Kidney epithelial cell (primary cell): ENCODE results near the gene VMP1. TPM values are rescaled to one million over a fixed set of nuclear protein-coding genes. Genes with fewer than 3 reads are reported as not detected.
"Not testable (repeated sequence)": the region's sequence is repeated elsewhere in the genome, so short reads cannot be mapped to it uniquely, and the experiment has no call there.

Experiments
- DNase-seq: peaks from one replicate; pipeline ENCODE4 v3.0.0-alpha.2; 2010; ENCODE audit warnings: low read depth
- H3K27me3 ChIP-seq: 2 replicates; pipeline ENCODE4 v1.6.0; 2011; ENCODE audit warnings: low read length; ENCODE audit not compliant: control insufficient read depth, insufficient read depth
- H3K36me3 ChIP-seq: 2 replicates; pipeline ENCODE4 v1.5.1; 2011; ENCODE audit warnings: low read length; ENCODE audit not compliant: control insufficient read depth, insufficient read depth
- H3K4me3 ChIP-seq: 2 replicates; pipeline ENCODE4 v1.5.1; 2011; ENCODE audit warnings: low read depth, mild to moderate bottlenecking, control low read depth, low read length
- total RNA-seq: library from RNA; depleted of rRNA; stranded (reverse); fragments of >200 nt; gene quantifications from 2 replicates; pipeline ENCODE4 v1.2.3, GENCODE V29; 2015
- TF ChIP-seq, protein P1 (sequence below): IDR thresholded peaks from 2 replicates; pipeline ENCODE4 v1.5.1; 2011; ENCODE audit warnings: mild to moderate bottlenecking, moderate library complexity, low read length, control low read depth, inconsistent platforms; ENCODE audit not compliant: insufficient read depth, poor library complexity, severe bottlenecking

VMP1 gene
- total RNA-seq, 1 donor from 2014 or later = 224 TPM

DNA sequence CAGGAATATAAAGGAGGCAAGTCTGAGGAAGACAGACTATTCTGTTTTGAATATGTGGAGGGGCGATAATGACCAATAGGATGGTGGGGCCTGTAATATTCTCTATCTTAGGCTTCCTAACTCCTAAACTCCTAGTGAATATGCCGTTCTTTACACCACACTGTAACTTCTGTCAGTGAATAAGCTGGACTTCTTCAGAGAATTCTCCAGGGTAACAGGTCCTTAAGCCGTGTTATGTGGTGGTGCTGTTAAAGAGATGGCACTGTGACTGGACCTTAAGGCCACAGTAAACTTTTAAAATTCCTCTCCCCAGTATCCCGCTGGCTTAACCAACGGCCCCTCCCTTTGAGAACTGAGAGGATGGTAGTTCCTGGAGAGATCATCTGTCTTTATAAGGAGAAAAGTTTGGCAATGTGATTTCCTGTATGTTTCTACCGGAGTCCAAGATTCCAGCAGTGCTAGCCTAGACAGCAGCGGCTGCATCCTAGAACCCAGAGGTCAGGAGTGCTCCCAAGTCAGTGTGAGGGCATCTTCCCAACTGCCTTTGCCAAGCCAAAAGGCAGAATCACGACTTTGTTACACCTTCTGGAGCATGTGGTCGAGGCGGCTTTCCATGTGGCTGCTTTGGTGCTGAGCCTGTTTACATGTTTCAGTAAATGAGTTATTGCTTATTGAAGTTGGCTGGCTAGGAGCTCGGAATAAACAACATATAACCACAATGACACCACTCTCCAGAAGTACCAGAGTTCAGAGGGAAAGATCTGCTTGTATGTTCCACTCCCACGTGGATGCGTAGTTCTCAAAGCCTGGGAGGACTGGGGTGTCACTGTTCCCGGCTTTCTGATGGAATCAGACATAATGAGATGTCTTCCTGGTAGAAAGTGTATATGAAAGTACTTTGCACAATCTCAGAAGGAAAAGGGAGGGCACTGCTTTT, 144.3 kb downstream of the VMP1 start:
- Histone ChIP-seq H3K36me3 (no peaks in the 10 kb centered on the region), H3K4me3 (no peak overlapping the region), H3K27me3 (no peaks in the 10 kb centered on the region)
- TF ChIP-seq, protein P1, sequence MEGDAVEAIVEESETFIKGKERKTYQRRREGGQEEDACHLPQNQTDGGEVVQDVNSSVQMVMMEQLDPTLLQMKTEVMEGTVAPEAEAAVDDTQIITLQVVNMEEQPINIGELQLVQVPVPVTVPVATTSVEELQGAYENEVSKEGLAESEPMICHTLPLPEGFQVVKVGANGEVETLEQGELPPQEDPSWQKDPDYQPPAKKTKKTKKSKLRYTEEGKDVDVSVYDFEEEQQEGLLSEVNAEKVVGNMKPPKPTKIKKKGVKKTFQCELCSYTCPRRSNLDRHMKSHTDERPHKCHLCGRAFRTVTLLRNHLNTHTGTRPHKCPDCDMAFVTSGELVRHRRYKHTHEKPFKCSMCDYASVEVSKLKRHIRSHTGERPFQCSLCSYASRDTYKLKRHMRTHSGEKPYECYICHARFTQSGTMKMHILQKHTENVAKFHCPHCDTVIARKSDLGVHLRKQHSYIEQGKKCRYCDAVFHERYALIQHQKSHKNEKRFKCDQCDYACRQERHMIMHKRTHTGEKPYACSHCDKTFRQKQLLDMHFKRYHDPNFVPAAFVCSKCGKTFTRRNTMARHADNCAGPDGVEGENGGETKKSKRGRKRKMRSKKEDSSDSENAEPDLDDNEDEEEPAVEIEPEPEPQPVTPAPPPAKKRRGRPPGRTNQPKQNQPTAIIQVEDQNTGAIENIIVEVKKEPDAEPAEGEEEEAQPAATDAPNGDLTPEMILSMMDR = no peak
- no peak for DNase-seq

DNA sequence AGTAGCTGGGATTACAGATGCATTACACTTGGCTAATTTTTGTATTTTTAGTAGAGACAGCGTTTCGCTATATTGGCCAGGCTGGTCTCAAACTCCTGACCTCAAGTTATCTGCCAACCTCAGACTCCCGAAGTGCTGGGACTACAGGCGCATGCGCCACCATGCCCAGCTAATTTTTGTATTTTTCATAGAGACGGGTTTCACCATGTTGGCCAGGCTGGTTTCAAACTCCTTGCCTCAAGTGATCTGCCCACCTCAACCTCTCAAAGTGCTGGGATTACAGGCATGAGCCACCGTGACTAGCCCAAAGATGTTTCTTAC, 145.4 kb downstream of the VMP1 start:
- not testable (repeated sequence) for H3K4me3 ChIP-seq, H3K36me3 ChIP-seq, H3K27me3 ChIP-seq, DNase-seq

DNA sequence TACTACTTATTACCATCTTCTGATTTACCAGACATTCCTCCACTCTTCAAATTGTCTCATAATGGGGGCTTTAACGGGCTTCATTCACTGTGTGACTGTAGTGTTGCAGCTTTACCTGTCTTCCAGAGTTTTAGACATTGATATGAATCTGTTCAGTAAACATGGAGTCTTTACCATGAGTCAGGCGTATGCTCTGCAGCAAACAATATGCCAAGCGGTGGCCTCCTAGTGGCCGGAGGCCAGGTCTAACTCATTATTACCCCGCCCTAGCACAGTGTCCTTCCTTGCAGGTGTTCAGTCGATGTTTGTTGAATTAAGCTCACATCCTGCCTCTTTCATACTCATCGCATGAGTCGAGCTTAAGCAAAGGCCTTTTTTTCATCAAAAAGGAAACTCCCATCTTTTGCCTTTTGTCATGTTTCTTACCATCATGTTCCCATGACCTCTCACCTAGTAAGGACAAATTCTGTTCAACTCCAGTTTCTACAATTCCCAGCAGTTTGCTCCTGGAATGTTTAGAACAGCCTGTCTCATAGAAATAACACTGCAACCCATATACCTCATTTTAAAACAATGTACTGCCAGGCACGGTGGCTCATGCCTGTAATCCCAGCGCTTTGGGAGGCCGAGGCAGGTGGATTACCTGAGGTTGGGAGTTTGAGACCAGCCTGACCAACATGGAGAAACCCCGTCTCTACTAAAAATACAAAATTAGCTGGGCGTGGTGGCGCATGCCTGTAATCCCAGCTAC, 145.9 kb downstream of the VMP1 start:
- Histone ChIP-seq H3K4me3 (no peak overlapping the region), H3K36me3 (no peaks in the 10 kb centered on the region), H3K27me3 (no peaks in the 10 kb centered on the region)
- TF ChIP-seq, protein P1 = peak; percentile 76
- DNase-seq = peak; percentile 100

DNA sequence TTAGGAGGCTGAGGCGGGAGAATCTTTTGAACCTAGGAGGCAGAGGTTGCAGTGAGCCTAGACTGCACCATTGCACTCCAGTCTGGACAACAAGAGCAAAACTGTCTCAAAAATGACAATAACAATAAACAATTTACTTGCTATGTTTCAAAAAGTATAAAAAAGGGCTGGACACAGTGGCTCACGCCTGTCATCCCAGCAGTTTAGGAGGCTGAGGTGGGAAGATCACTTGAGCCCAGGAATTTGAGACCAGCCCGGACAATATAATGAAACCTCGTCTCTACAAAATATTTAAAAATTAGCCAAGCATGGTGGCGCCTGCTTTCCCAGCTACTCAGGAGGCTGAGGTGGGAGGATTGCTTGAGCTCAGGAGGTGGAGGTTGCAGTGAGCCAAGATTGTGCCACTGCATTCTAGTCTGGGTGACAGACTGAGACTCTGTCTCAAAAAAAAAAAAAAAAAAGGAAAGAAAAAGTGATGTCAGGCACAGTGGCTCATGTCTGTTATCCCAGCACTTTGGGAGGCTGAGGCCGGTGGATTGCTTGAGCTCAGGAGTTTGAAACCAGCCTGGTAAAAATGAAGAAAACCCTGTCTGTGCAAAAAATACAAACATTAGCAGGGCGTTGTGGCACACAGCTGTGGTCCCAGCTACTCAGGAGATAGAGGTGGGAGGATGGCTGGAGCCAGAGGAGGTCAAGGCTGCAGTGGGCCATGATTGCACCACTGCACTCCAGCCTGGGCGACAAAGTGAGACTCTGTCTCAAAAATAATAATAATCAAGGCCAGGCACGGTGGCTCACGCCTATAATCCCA, 146.7 kb downstream of the VMP1 start:
- DNase-seq, H3K4me3 ChIP-seq, H3K36me3 ChIP-seq, H3K27me3 ChIP-seq: not testable (repeated sequence)

DNA sequence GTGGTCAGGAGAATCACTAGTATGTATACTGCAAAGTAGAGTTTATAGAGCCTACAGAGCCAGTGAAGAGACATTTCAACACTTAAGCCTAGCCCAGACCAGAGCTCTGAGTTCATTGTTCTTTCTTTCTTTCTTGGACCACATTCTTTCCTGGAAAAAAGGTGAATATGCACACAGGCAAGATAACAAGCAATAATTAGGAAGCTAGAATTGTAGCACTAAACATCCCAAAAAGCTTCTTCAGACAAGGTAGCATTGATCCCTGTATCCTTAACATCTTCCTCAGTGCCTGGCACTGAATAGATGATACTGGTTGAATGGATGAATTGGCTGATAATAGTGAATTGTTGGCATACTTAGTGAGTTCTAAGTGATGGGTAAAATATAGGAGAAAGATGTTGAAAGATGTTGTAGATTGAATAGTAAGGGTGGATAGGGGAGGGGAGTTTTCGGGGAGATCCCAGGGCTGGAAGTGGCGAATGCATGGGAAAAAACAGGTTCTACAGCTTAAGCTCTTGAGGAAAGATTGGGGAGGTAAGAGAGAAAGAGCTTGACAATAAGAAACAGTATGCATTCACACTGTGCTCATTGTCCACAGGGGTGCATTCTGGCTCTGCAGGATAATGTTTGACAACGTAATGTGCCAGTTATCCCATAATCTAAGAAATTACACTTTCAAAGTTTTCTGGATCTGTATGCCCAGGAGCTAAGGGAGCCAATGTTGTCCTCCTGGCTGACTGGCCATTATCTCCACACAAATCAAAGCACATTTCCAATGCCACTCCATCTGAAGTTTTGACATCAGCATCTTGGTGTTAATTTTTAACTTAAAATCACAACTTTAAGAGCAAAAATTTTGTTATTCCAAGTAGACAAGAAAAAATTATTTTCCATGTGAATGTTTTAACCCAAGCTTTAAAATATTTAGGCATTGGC, 149.7 kb downstream of the VMP1 start:
- H3K36me3 ChIP-seq = no peaks in the 10 kb centered on the region
- H3K4me3 ChIP-seq = no peak overlapping the region
- no peaks in the 10 kb centered on the region for H3K27me3 ChIP-seq
- TF ChIP-seq, protein P1 = no peak
- DNase-seq = no peak

DNA sequence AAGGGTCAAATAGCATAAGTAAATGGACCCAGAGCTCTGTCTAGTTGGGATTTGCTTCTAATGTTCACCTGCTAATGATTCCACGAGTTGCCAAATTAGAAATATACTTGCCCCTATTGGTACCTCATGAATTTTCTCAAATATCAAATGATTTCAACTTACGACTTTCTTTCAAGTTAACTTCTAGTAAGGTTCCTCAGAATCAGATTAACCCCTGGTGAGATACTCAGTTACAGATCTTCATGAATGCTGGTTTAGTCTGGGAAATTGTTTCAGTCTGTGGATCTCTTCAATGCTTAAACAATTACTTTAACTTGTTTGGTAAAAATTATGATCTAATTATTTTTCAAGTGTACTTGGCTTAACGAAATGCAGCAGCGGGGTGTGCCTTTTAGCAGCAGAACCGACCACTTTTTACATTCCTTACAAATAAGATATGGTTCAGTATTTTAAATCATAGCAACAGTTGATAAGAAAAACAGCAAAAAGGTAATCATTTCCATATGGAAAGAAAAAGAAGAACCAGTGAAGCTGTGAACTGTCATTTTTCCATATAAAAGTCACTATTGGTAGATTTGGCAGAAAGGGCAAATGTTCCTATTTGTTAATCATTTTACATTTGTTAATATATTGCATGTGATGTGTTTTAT, 150.8 kb downstream of the VMP1 start:
- no peaks in the 10 kb centered on the region for H3K36me3 ChIP-seq
- no peaks in the 10 kb centered on the region for H3K27me3 ChIP-seq
- H3K4me3 ChIP-seq = no peak overlapping the region
- DNase-seq = no peak
- TF ChIP-seq, protein P1 = no peak
